Large intestine (tissue), 3 donors: ENCODE measurements around the gene AMIGO3. TPM values are rescaled to one million over a fixed set of nuclear protein-coding genes. Genes with fewer than 3 reads are reported as not detected.

ENCODE experiments used
- DNase-seq, 2 donors: peaks; one replicate each; pipeline versions ENCODE4 v3.0.0 to v3.0.0-alpha.2; 2013
- H3K27ac ChIP-seq: one replicate; pipeline ENCODE4 v1.5.1; 2013; ENCODE audit warnings: low read length
- H3K27me3 ChIP-seq: 2 replicates; pipeline ENCODE4 v1.6.1; 2013; ENCODE audit warnings: low read length; ENCODE audit not compliant: control insufficient read depth, insufficient read depth
- H3K36me3 ChIP-seq: 2 replicates; pipeline ENCODE4 v1.6.1; 2013; ENCODE audit warnings: low read length; ENCODE audit not compliant: control insufficient read depth, insufficient read depth
- H3K4me1 ChIP-seq: one replicate; pipeline ENCODE4 v1.6.1; 2013; ENCODE audit warnings: low read length; ENCODE audit not compliant: control insufficient read depth, insufficient read depth
- H3K4me3 ChIP-seq: one replicate; pipeline ENCODE4 v1.5.1; 2013; ENCODE audit warnings: low read length
- H3K9me3 ChIP-seq: one replicate; pipeline ENCODE4 v1.6.1; 2013; ENCODE audit warnings: mild to moderate bottlenecking, low read depth, low read length, moderate library complexity; ENCODE audit not compliant: control insufficient read depth
- WGBS: methylation state at CpG from one replicate; pipeline ENCODE4 v1.1.5; 2013; ENCODE audit warnings: low lambda C conversion rate; ENCODE audit not compliant: insufficient coverage; 5-methylcytosine and 5-hydroxymethylcytosine counted together
- polyA plus RNA-seq: library from polyadenylated mRNA; unstranded; fragments of 120-200 nt; gene quantifications from one replicate; pipeline ENCODE4 v1.2.1, GENCODE V29; 2013

Gene AMIGO3
- polyA plus RNA-seq, 1 donor: 1.3 TPM

GRCh38 chr3:49718858-49719213, 648 bp downstream of the AMIGO3 start:
- DNase-seq: no peak
- Histone ChIP-seq H3K4me1 (peaks cover 22% of the 10 kb centered on the region), H3K4me3 (peak overlapping the region; percentile 44), H3K9me3 (peaks cover 11% of the 10 kb centered on the region), H3K27me3 (no peaks in the 10 kb centered on the region), H3K36me3 (peaks cover 59% of the 10 kb centered on the region), H3K27ac (no peak overlapping the region)
- no CpG with 5 or more reads among the region's 33 CpGs for WGBS

GRCh38 chr3:49717959-49718857, 1.3 kb downstream of the AMIGO3 start:
- H3K4me3 ChIP-seq: no peak overlapping the region
- no peak overlapping the region for H3K27ac ChIP-seq
- no CpG with 5 or more reads among the region's 75 CpGs for WGBS
- H3K27me3 ChIP-seq: no peaks in the 10 kb centered on the region
- H3K9me3 ChIP-seq: peaks cover 11% of the 10 kb centered on the region
- H3K4me1 ChIP-seq: peaks cover 22% of the 10 kb centered on the region
- H3K36me3 ChIP-seq: peaks cover 65% of the 10 kb centered on the region
- DNase-seq: no peak

- peaks cover 68% of the 10 kb centered on the region for H3K36me3 ChIP-seq
- no peak overlapping the region for H3K27ac ChIP-seq
- no CpG with 5 or more reads among the region's 14 CpGs for WGBS
- no peak overlapping the region for H3K4me3 ChIP-seq
- DNase-seq: no peak
- peaks cover 11% of the 10 kb centered on the region for H3K9me3 ChIP-seq
- H3K27me3 ChIP-seq: no peaks in the 10 kb centered on the region
- H3K4me1 ChIP-seq: peaks cover 16% of the 10 kb centered on the region
Measured at GRCh38 chr3:49717211-49717958, 2.1 kb downstream of the AMIGO3 start.

- peaks cover 64% of the 10 kb centered on the region for H3K36me3 ChIP-seq
- H3K27ac ChIP-seq: no peak overlapping the region
- peaks cover 15% of the 10 kb centered on the region for H3K4me1 ChIP-seq
- DNase-seq: no peak
- H3K27me3 ChIP-seq: no peaks in the 10 kb centered on the region
- H3K4me3 ChIP-seq: no peak overlapping the region
- H3K9me3 ChIP-seq: peaks cover 11% of the 10 kb centered on the region
- WGBS: no CpG with 5 or more reads among the region's 16 CpGs
Measured at GRCh38 chr3:49716691-49717210, 2.7 kb downstream of the AMIGO3 start.

GRCh38 chr3:49716169-49716568, 3.3 kb downstream of the AMIGO3 start:
- H3K27me3 ChIP-seq: no peaks in the 10 kb centered on the region
- no CpG with 5 or more reads among the region's 7 CpGs for WGBS
- no peak for DNase-seq
- peaks cover 64% of the 10 kb centered on the region for H3K36me3 ChIP-seq
- no peak overlapping the region for H3K4me3 ChIP-seq
- H3K4me1 ChIP-seq: peaks cover 15% of the 10 kb centered on the region
- H3K9me3 ChIP-seq: peaks cover 11% of the 10 kb centered on the region
- H3K27ac ChIP-seq: no peak overlapping the region

- DNase-seq: no peak
- H3K9me3 ChIP-seq: peaks cover 11% of the 10 kb centered on the region
- H3K27ac ChIP-seq: no peak overlapping the region
- H3K36me3 ChIP-seq: peaks cover 60% of the 10 kb centered on the region
- peaks cover 15% of the 10 kb centered on the region for H3K4me1 ChIP-seq
- no CpG with 5 or more reads among the region's 13 CpGs for WGBS
- H3K27me3 ChIP-seq: no peaks in the 10 kb centered on the region
- H3K4me3 ChIP-seq: no peak overlapping the region
Measured at GRCh38 chr3:49715611-49716121, 3.8 kb downstream of the AMIGO3 start.

- H3K36me3 ChIP-seq: peaks cover 56% of the 10 kb centered on the region
- H3K4me3 ChIP-seq: no peak overlapping the region
- H3K9me3 ChIP-seq: peaks cover 11% of the 10 kb centered on the region
- peaks cover 15% of the 10 kb centered on the region for H3K4me1 ChIP-seq
- no peak for DNase-seq
- no CpG with 5 or more reads among the region's 13 CpGs for WGBS
- H3K27ac ChIP-seq: no peak overlapping the region
- H3K27me3 ChIP-seq: no peaks in the 10 kb centered on the region
Measured at GRCh38 chr3:49714728-49715550, 4.5 kb downstream of the AMIGO3 start.

- peaks cover 7% of the 10 kb centered on the region for H3K9me3 ChIP-seq
- no peak overlapping the region for H3K27ac ChIP-seq
- WGBS: no CpG with 5 or more reads among the region's 25 CpGs
- no peaks in the 10 kb centered on the region for H3K27me3 ChIP-seq
- peaks cover 6% of the 10 kb centered on the region for H3K4me1 ChIP-seq
- DNase-seq: no peak
- H3K4me3 ChIP-seq: no peak overlapping the region
- H3K36me3 ChIP-seq: peaks cover 56% of the 10 kb centered on the region
Measured at GRCh38 chr3:49713336-49714105, 6.0 kb downstream of the AMIGO3 start.

- no peaks in the 10 kb centered on the region for H3K27me3 ChIP-seq
- WGBS: no CpG with 5 or more reads among the region's 7 CpGs
- no peak overlapping the region for H3K4me3 ChIP-seq
- H3K36me3 ChIP-seq: peaks cover 61% of the 10 kb centered on the region
- no peak overlapping the region for H3K27ac ChIP-seq
- H3K9me3 ChIP-seq: no peaks in the 10 kb centered on the region
- H3K4me1 ChIP-seq: peaks cover 2% of the 10 kb centered on the region
- DNase-seq: no peak
Measured at GRCh38 chr3:49712631-49713317, 6.7 kb downstream of the AMIGO3 start.
